Islet precursor cell (in vitro differentiated cells): Measurements from ENCODE around the gene CDSN.
A peak's percentile ranks its signal among the peaks of the same experiment; 100 is the strongest.

Source experiments
- DNase-seq: peaks from one replicate; pipeline ENCODE4 v3.0.0-alpha.2; 2018

CDSN gene

GRCh38 chr6:31144970-31145340, 24.7 kb upstream of the CDSN start:
- no peak for DNase-seq

GRCh38 chr6:31144296-31144969, 24.2 kb upstream of the CDSN start:
- no peak for DNase-seq

GRCh38 chr6:31143148-31143547, 22.9 kb upstream of the CDSN start:
- DNase-seq, result peak; percentile 97

GRCh38 chr6:31142361-31142761, 22.1 kb upstream of the CDSN start:
- peak; percentile 78 for DNase-seq

GRCh38 chr6:31140643-31141042, 20.4 kb upstream of the CDSN start:
- no peak for DNase-seq

- DNase-seq, result peak; percentile 76
These were observed 19.4 kb upstream of the CDSN start for GRCh38 chr6:31139599-31139998.

GRCh38 chr6:31138982-31139381, 18.7 kb upstream of the CDSN start, which contains the start of gene PSORS1C2:
PSORS1C2 (minus strand) TSS chr6:31139066; CDS start chr6:31139026, 40 bp downstream.
- DNase-seq, result no peak

GRCh38 chr6:31135710-31136109, 15.5 kb upstream of the CDSN start:
- DNase-seq, result no peak

- no peak for DNase-seq
These were observed 12.6 kb upstream of the CDSN start for GRCh38 chr6:31132806-31133205.

GRCh38 chr6:31131595-31131994, 11.3 kb upstream of the CDSN start:
- DNase-seq, result no peak

GRCh38 chr6:31130751-31131150, 10.5 kb upstream of the CDSN start:
- DNase-seq, result no peak

- DNase-seq, result no peak
These were observed 8.9 kb upstream of the CDSN start for GRCh38 chr6:31129130-31129529.

- peak; percentile 67 for DNase-seq
These were observed 7.9 kb upstream of the CDSN start for GRCh38 chr6:31128093-31128676.

- no peak for DNase-seq
These were observed 6.3 kb upstream of the CDSN start for GRCh38 chr6:31126396-31127175.

- DNase-seq, result no peak
These were observed 5.5 kb upstream of the CDSN start for GRCh38 chr6:31125586-31126363.

GRCh38 chr6:31125162-31125561, 4.9 kb upstream of the CDSN start:
- DNase-seq, result no peak

- DNase-seq, result no peak
These were observed 2.8 kb upstream of the CDSN start for GRCh38 chr6:31122791-31123706.

GRCh38 chr6:31121131-31121790, 1.0 kb upstream of the CDSN start:
- peak; percentile 65 for DNase-seq

- no peak for DNase-seq
These were observed 2.1 kb downstream of the CDSN start for GRCh38 chr6:31118178-31118577.

GRCh38 chr6:31116661-31117385, 3.4 kb downstream of the CDSN start:
- no peak for DNase-seq
